H1 (cell line): ENCODE data around the gene ADGRL2. TPM values are rescaled to one million over a fixed set of nuclear protein-coding genes. Genes with fewer than 3 reads are reported as not detected.

Source experiments
- CTCF ChIA-PET: fragments of 300-600 bp; sonication (Branson Sonifier 250); formaldehyde crosslinking; loops from one replicate; lab custom pipeline; 2021; ENCODE audit not compliant: partially characterized antibody; lab: Charles Lee
- POLR2A ChIA-PET: fragments of 300-600 bp; sonication (Branson Sonifier 250); formaldehyde crosslinking; loops from one replicate; lab custom pipeline; 2021; ENCODE audit warnings: inconsistent platforms; ENCODE audit not compliant: partially characterized antibody; lab: Charles Lee
- DNase-seq, 2 experiments: peaks; one replicate each; pipeline versions ENCODE4 v3.0.0 to v3.0.0-alpha.2; 2010 to 2022; ENCODE audit warnings: low spot score in 2 of 2, low read depth in 1 of 2, mixed read lengths in 1 of 2
- FAIRE-seq: peaks from 2 replicates; lab custom pipeline; 2011; peaks lifted over from hg19 to GRCh38; lab: Jason Lieb, UNC
- H2AFZ ChIP-seq: 2 replicates; pipeline ENCODE4 v1.8.1; 2012; ENCODE audit warnings: low read length, inconsistent platforms
- H2AK5ac ChIP-seq: 2 replicates; pipeline ENCODE4 v1.6.1; 2013; ENCODE audit warnings: low read depth, low read length
- H2BK120ac ChIP-seq: replicated peaks from 2 replicates; pipeline ENCODE3; 2013; ENCODE audit warnings: low read depth, low read length, inconsistent platforms
- H2BK12ac ChIP-seq: 2 replicates; pipeline ENCODE4 v1.6.1; 2013; ENCODE audit warnings: low read depth, low read length
- H2BK15ac ChIP-seq: 2 replicates; pipeline ENCODE4 v1.6.1; 2013; ENCODE audit warnings: low read length
- H2BK20ac ChIP-seq: 2 replicates; pipeline ENCODE4 v1.6.1; 2013; ENCODE audit warnings: low read length
- H2BK5ac ChIP-seq: 2 replicates; pipeline ENCODE4 v1.6.1; 2013; ENCODE audit warnings: low read depth, low read length
- H3K14ac ChIP-seq: 2 replicates; pipeline ENCODE4 v1.6.1; 2013; ENCODE audit warnings: inconsistent platforms; ENCODE audit not compliant: insufficient read length
- H3K18ac ChIP-seq: 2 replicates; pipeline ENCODE4 v1.6.1; 2013; ENCODE audit warnings: low read length; ENCODE audit errors: extremely low read depth
- H3K23ac ChIP-seq: 2 replicates; pipeline ENCODE4 v1.6.1; 2013; ENCODE audit warnings: inconsistent platforms; ENCODE audit not compliant: insufficient read length
- H3K23me2 ChIP-seq: 2 replicates; pipeline ENCODE4 v1.6.1; 2013; ENCODE audit warnings: low read depth, low read length
- H3K27ac ChIP-seq: 2 replicates; pipeline ENCODE4 v1.6.1; 2011; ENCODE audit warnings: low read depth, low read length, inconsistent platforms
- H3K27me3 ChIP-seq, 4 experiments: replicated peaks in 1 of 4; 1 replicate in 1 of 4; 2 replicates in 3 of 4; pipeline versions ENCODE4 v1.6.1 to v1.8.1; 2011 to 2013; ENCODE audit warnings: low read length in 3 of 4, mild to moderate bottlenecking in 3 of 4, inconsistent platforms in 2 of 4, mixed read lengths in 2 of 4, moderate library complexity in 1 of 4; ENCODE audit not compliant: control insufficient read depth in 3 of 4, insufficient read depth in 3 of 4; ENCODE audit errors: extremely low read depth in 1 of 4
- H3K36me3 ChIP-seq, 4 experiments: 2 replicates each; pipeline versions ENCODE4 v1.6.1 to v1.8.1; 2011 to 2013; ENCODE audit warnings: mild to moderate bottlenecking in 4 of 4, low read length in 3 of 4, moderate library complexity in 2 of 4, control low read depth in 1 of 4, inconsistent platforms in 1 of 4; ENCODE audit not compliant: insufficient read depth in 4 of 4, control insufficient read depth in 2 of 4
- H3K4ac ChIP-seq: replicated peaks from 2 replicates; pipeline ENCODE3; 2013; ENCODE audit warnings: low read length, low read depth, mixed read lengths, inconsistent platforms; ENCODE audit not compliant: insufficient read length
- H3K4me1 ChIP-seq, 4 experiments: replicated peaks in 1 of 4; 1 replicate in 1 of 4; 2 replicates in 3 of 4; pipeline versions ENCODE4 v1.6.1 to v1.8.1; 2011 to 2013; ENCODE audit warnings: low read length in 3 of 4, inconsistent platforms in 2 of 4, mixed read lengths in 1 of 4; ENCODE audit not compliant: insufficient read depth in 4 of 4, control insufficient read depth in 3 of 4
- H3K4me2 ChIP-seq, 2 experiments: 2 replicates each; pipeline versions ENCODE4 v1.6.1 to v1.8.1; 2011 to 2013; ENCODE audit warnings: low read depth in 2 of 2, low read length in 2 of 2, control low read depth in 1 of 2, inconsistent platforms in 1 of 2, mild to moderate bottlenecking in 1 of 2; ENCODE audit not compliant: insufficient read depth in 1 of 2
- H3K4me3 ChIP-seq, 4 experiments: fragments of 200-600, 300-600 bp in 1 of 4; sonication (generic), shearing (Covaris generic), sonication (Bioruptor Twin) in 1 of 4; 2 replicates each; pipeline versions ENCODE4 v1.5.1 to v1.8.1; 2011 to 2016; ENCODE audit warnings: low read length in 4 of 4, low read depth in 3 of 4, control low read depth in 2 of 4, inconsistent platforms in 2 of 4, mild to moderate bottlenecking in 2 of 4, mixed read lengths in 1 of 4, moderate library complexity in 1 of 4; ENCODE audit not compliant: insufficient read depth in 2 of 4; ENCODE audit errors: extremely low read depth in 1 of 4
- H3K56ac ChIP-seq: replicated peaks from 2 replicates; pipeline ENCODE3; 2013; ENCODE audit warnings: low read depth, mild to moderate bottlenecking, mixed read lengths, low read length, inconsistent platforms; ENCODE audit not compliant: insufficient read length
- H3K79me1 ChIP-seq: 2 replicates; pipeline ENCODE4 v1.6.1; 2013; ENCODE audit warnings: low read depth, low read length, control low read depth
- H3K79me2 ChIP-seq, 2 experiments: 2 replicates each; pipeline versions ENCODE4 v1.6.1 to v1.8.1; 2012 to 2013; ENCODE audit warnings: low read length in 2 of 2, mild to moderate bottlenecking in 2 of 2, inconsistent platforms in 1 of 2; ENCODE audit not compliant: insufficient read depth in 2 of 2, control insufficient read depth in 1 of 2
- H3K9ac ChIP-seq, 4 experiments: replicated peaks in 1 of 4; 1 replicate in 1 of 4; 2 replicates in 3 of 4; pipeline versions ENCODE4 v1.6.1 to v1.8.1; 2011 to 2013; ENCODE audit warnings: low read depth in 3 of 4, low read length in 3 of 4, control low read depth in 2 of 4, mild to moderate bottlenecking in 2 of 4, moderate library complexity in 2 of 4, inconsistent platforms in 1 of 4; ENCODE audit errors: extremely low read depth in 1 of 4
- H3K9me3 ChIP-seq, 2 experiments: 2 replicates each; pipeline versions ENCODE4 v1.6.1 to v1.8.1; 2012 to 2013; ENCODE audit warnings: mild to moderate bottlenecking in 2 of 2, moderate library complexity in 2 of 2, control low read depth in 1 of 2, inconsistent platforms in 1 of 2, low read depth in 1 of 2, low read length in 1 of 2, mixed read lengths in 1 of 2; ENCODE audit not compliant: insufficient read depth in 2 of 2
- H4K20me1 ChIP-seq, 2 experiments: replicated peaks in 1 of 2; 2 replicates each; pipeline versions ENCODE3 to v1.8.1; 2011 to 2013; ENCODE audit warnings: inconsistent platforms in 2 of 2, low read length in 2 of 2, mild to moderate bottlenecking in 1 of 2; ENCODE audit not compliant: insufficient read depth in 2 of 2, control insufficient read depth in 1 of 2
- H4K5ac ChIP-seq: 2 replicates; pipeline ENCODE4 v1.6.1; 2013; ENCODE audit warnings: low read length, low read depth, mixed read lengths, inconsistent platforms; ENCODE audit not compliant: insufficient read length
- H4K8ac ChIP-seq: 2 replicates; pipeline ENCODE4 v1.8.0; 2013; ENCODE audit warnings: mild to moderate bottlenecking, moderate library complexity, low read length, inconsistent platforms; ENCODE audit not compliant: insufficient read depth; ENCODE audit errors: extremely low read depth
- H4K91ac ChIP-seq: replicated peaks from 2 replicates; pipeline ENCODE3; 2013; ENCODE audit warnings: low read length, mixed read lengths, inconsistent platforms; ENCODE audit not compliant: insufficient read length
- CBX5 ChIP-seq: fragments of 300-800, 300-1000 bp; sonication (generic); IDR thresholded peaks from 2 replicates; pipeline ENCODE4 v1.7.1; 2016; ENCODE audit warnings: antibody characterized with exemption, low read length, low read depth
- CREB1 ChIP-seq: IDR thresholded peaks from 2 replicates; pipeline ENCODE4 v1.6.1; 2012; ENCODE audit warnings: inconsistent platforms
- CTBP2 ChIP-seq: IDR thresholded peaks from 2 replicates; pipeline ENCODE4 v1.7.0; 2011; ENCODE audit warnings: borderline replicate concordance, mild to moderate bottlenecking, moderate library complexity, mixed read lengths, low read length; ENCODE audit not compliant: insufficient read depth, insufficient read length
- FOSL1 ChIP-seq: IDR thresholded peaks from 2 replicates; pipeline ENCODE4 v1.6.1; 2011; ENCODE audit warnings: mild to moderate bottlenecking, low read depth, low read length, moderate library complexity; ENCODE audit not compliant: insufficient read depth
- GTF2F1 ChIP-seq: IDR thresholded peaks from 2 replicates; pipeline ENCODE4 v1.6.1; 2012; ENCODE audit warnings: low read depth, low read length, improper control_type of control experiment, borderline replicate concordance
- POLR2AphosphoS5 ChIP-seq: IDR thresholded peaks from 2 replicates; pipeline ENCODE4 v1.6.1; 2011; ENCODE audit warnings: low read depth, low read length
- SAP30 ChIP-seq: fragments of 300-600 bp; sonication (generic); IDR thresholded peaks from 2 replicates; pipeline ENCODE4 v1.7.1; 2012; ENCODE audit warnings: low read length, moderate library complexity, mild to moderate bottlenecking, inconsistent platforms; ENCODE audit not compliant: insufficient read depth, insufficient replicate concordance
- SIN3A ChIP-seq, 2 experiments: IDR thresholded peaks in 1 of 2; conservative IDR thresholded peaks in 1 of 2; 2 replicates each; pipeline ENCODE4 v1.6.1; 2011 to 2012; ENCODE audit warnings: low read length in 2 of 2, improper control_type of control experiment in 1 of 2, low read depth in 1 of 2, mild to moderate bottlenecking in 1 of 2
- SIRT6 ChIP-seq: IDR thresholded peaks from one replicate; pipeline ENCODE4 v1.7.1; 2012; ENCODE audit warnings: low read length, inconsistent platforms
- SIX5 ChIP-seq: IDR thresholded peaks from 2 replicates; pipeline ENCODE4 v1.6.1; 2011; ENCODE audit warnings: mild to moderate bottlenecking, low read depth, low read length
- TCF12 ChIP-seq: IDR thresholded peaks from 2 replicates; pipeline ENCODE4 v1.6.1; 2011; ENCODE audit warnings: low read depth, mild to moderate bottlenecking, low read length
- TEAD4 ChIP-seq: IDR thresholded peaks from 2 replicates; pipeline ENCODE4 v1.6.1; 2012; ENCODE audit warnings: low read depth, low read length, inconsistent platforms, mixed read lengths
- YY1 ChIP-seq: IDR thresholded peaks from 2 replicates; pipeline ENCODE4 v1.6.1; 2011; ENCODE audit warnings: low read depth, mild to moderate bottlenecking, low read length
- WGBS, 2 experiments: shearing (Covaris generic) in 1 of 2; methylation state at CpG; one replicate each; pipeline versions ENCODE4 v1.1.6 to v1.1.7; 2013 to 2015; ENCODE audit warnings: low lambda C conversion rate in 2 of 2, mixed read lengths in 2 of 2, inconsistent platforms in 1 of 2, low coverage in 1 of 2, missing lambda C conversion rate in 1 of 2; ENCODE audit not compliant: insufficient replicate concordance in 2 of 2, insufficient coverage in 1 of 2, insufficient read length in 1 of 2; ENCODE audit errors: extremely low coverage in 1 of 2, missing lambda C conversion rate in 1 of 2; 5-methylcytosine and 5-hydroxymethylcytosine counted together
- polyA plus RNA-seq, 7 experiments: library from polyadenylated mRNA; depleted of rRNA in 3 of 7; stranded (reverse) in 5 of 7; unstranded in 2 of 7; fragments of >200 nt in 5 of 7; fragments of 200-250 nt in 2 of 7; gene quantifications; 1 replicate in 5 of 7; 2 replicates in 1 of 7; 4 replicates in 1 of 7; pipeline versions ENCODE4 v1.2.1 to v1.2.3, GENCODE V29; 2011 to 2013; ENCODE audit warnings: missing spikeins in 2 of 7, mixed read lengths in 2 of 7
- total RNA-seq: library from RNA; stranded (reverse); fragmentation: NEBNext Ultra II Directional; extraction: Animal tissue kit (Norgen Biotek cat#: 25700); gene quantifications from 2 replicates; pipeline ENCODE4 v1.2.1, GENCODE V29; 2021

Gene ADGRL2
- total and polyA plus RNA-seq, 2 of the 8 experiments (the other 6 are each of a cell fraction or from before 2014, with no cell fraction given): 113 to 124 TPM

GRCh38 chr1:81846630-81847029 lies 45.9 kb downstream of the ADGRL2 start:
- no peak overlapping the region for H2AK5ac ChIP-seq
- H3K14ac ChIP-seq: no peak overlapping the region
- H2BK15ac ChIP-seq: no peak overlapping the region
- no peaks in the 10 kb centered on the region; the same call in 1 of the 2 replicates for H3K79me1 ChIP-seq
- H3K4me2 ChIP-seq: no peak overlapping the region
- WGBS, 2 experiments: 82% methylated on average over 1 of the region's 1 CpG; no CpG with 5 or more reads in 1 of the 2 experiments
- H4K5ac ChIP-seq: no peak overlapping the region
- H2BK12ac ChIP-seq: no peak overlapping the region
- H3K23me2 ChIP-seq: no peaks in the 10 kb centered on the region; the same call in 1 of the 2 replicates
- no peaks in the 10 kb centered on the region for H3K9me3 ChIP-seq
- no peak overlapping the region for H2AFZ ChIP-seq
- no peak overlapping the region for H2BK120ac ChIP-seq
- CTCF ChIA-PET: no interaction called here
- H3K36me3 ChIP-seq: peaks cover 0 to 37% (median 0%) of the 10 kb centered on the region in 4 experiments; a peak in 4 of 8 replicates
- no peak overlapping the region for H2BK5ac ChIP-seq
- no peak overlapping the region for H3K9ac ChIP-seq
- H2BK20ac ChIP-seq: no peak overlapping the region
- DNase-seq (no peak), FAIRE-seq (no peak)
- no peak overlapping the region for H3K4ac ChIP-seq
- no peak overlapping the region for H3K56ac ChIP-seq
- peaks cover 0 to 12% (median 2%) of the 10 kb centered on the region in 4 experiments; a peak in 3 of 7 replicates for H3K4me1 ChIP-seq
- no peak overlapping the region for H3K4me3 ChIP-seq
- H4K91ac ChIP-seq: no peak overlapping the region
- no peak overlapping the region for H3K18ac ChIP-seq
- H3K79me2 ChIP-seq: peaks cover 0 to 96% of the 10 kb centered on the region in 2 experiments; a peak in 2 of 4 replicates
- no peak overlapping the region for H4K8ac ChIP-seq
- peaks cover 3 to 6% of the 10 kb centered on the region in 2 experiments for H4K20me1 ChIP-seq
- H3K23ac ChIP-seq: no peak overlapping the region
- POLR2A ChIA-PET: no interaction called here
- H3K27ac ChIP-seq: no peak overlapping the region
- TF ChIP-seq TCF12 (no peak), YY1 (no peak), CBX5 (no peak), CTBP2 (no peak), GTF2F1 (no peak), POLR2AphosphoS5 (no peak), SIX5 (no peak), FOSL1 (no peak), SIN3A (conservative IDR thresholded peaks at IDR 0.05 in 1 of 2, IDR thresholded peaks at IDR 0.05 in 1 of 2; ENCODE audit: low read depth in 1 of 2, low read length in 2 of 2) (no peak), SAP30 (no peak), TEAD4 (no peak), SIRT6 (no peak), CREB1 (no peak)
- H3K27me3 ChIP-seq: no peaks in the 10 kb centered on the region
